ENCODE results near the gene EGLN1. TPM values are rescaled to one million over a fixed set of nuclear protein-coding genes. Genes with fewer than 3 reads are reported as not detected.

EGLN1 gene
- total and polyA plus RNA-seq, 7 experiments from 2014 or later, result 13.6 to 38.9 (median 21.9) TPM

- CTCF ChIA-PET, result interaction anchor here (1.3 kb wide), 2 partner anchors 41 to 286 kb away, joined by 4 to 5 read pairs; no protein-coding TSS in a partner anchor
- Mint-ChIP-seq H3K4me1 (peaks cover 0 to 4% (median 0%) of the 10 kb centered on the region in 7 donors), H3K36me3 (peaks cover 0 to 4% (median 0%) of the 10 kb centered on the region in 5 donors), H3K9me3 (no peaks in the 10 kb centered on the region), H3K27ac (no peak overlapping the region), H3K27me3 (no peaks in the 10 kb centered on the region), H3K4me3 (no peak overlapping the region)
- H3K9me3 ChIP-seq (ENCODE audit: control insufficient read depth in 2 of 3, low read length in 3 of 3), result no peaks in the 10 kb centered on the region
- intact Hi-C loops (cut with micrococcal nuclease), result no loop called here
- H3K27me3 ChIP-seq (ENCODE audit: control insufficient read depth in 2 of 2, insufficient read depth in 2 of 2, low read length in 2 of 2), result no peaks in the 10 kb centered on the region
- H3K36me3 ChIP-seq (ENCODE audit: control insufficient read depth in 2 of 3, insufficient read depth in 3 of 3, low read length in 3 of 3), result no peaks in the 10 kb centered on the region
- no peak for DNase-seq
- H3K4me3 ChIP-seq (ENCODE audit: low read length), result no peak overlapping the region
- H3K27ac ChIP-seq (ENCODE audit: low read depth, low read length), result no peak overlapping the region
- POLR2A ChIA-PET, result no interaction called here
- no peaks in the 10 kb centered on the region for H3K4me1 ChIP-seq (ENCODE audit: control insufficient read depth in 2 of 2, insufficient read depth in 2 of 2, low read length in 2 of 2)
- ATAC-seq, result no peak
These were observed 104.6 kb downstream of the EGLN1 start for GRCh38 chr1:231317306-231318014.

GRCh38 chr1:231315887-231316286, 106.2 kb downstream of the EGLN1 start:
- intact Hi-C loops (cut with micrococcal nuclease), result loop anchor here (1.0 kb wide), 2 partner anchors 274 to 288 kb away; no protein-coding TSS in a partner anchor
- Histone ChIP-seq H3K27ac (ENCODE audit: low read depth, low read length) (no peak overlapping the region), H3K4me1 (ENCODE audit: control insufficient read depth in 2 of 2, insufficient read depth in 2 of 2, low read length in 2 of 2) (no peaks in the 10 kb centered on the region), H3K27me3 (ENCODE audit: control insufficient read depth in 2 of 2, insufficient read depth in 2 of 2, low read length in 2 of 2) (no peaks in the 10 kb centered on the region), H3K4me3 (ENCODE audit: low read length) (no peak overlapping the region), H3K36me3 (ENCODE audit: control insufficient read depth in 2 of 3, insufficient read depth in 3 of 3, low read length in 3 of 3) (no peaks in the 10 kb centered on the region), H3K9me3 (ENCODE audit: control insufficient read depth in 2 of 3, low read length in 3 of 3) (no peaks in the 10 kb centered on the region)
- peaks cover 0 to 4% (median 0%) of the 10 kb centered on the region in 7 donors for H3K4me1 Mint-ChIP-seq
- ChIA-PET POLR2A (no interaction called here), CTCF (interaction anchor here (0.7 to 0.8 kb wide), 2 partner anchors 35 to 1216 kb away, joined by 3 read pairs; no protein-coding TSS in a partner anchor)
- DNase-seq, result peak in 5 of 9 donors; percentile 11 to 43 (median 19)
- H3K9me3 Mint-ChIP-seq, result no peaks in the 10 kb centered on the region
- H3K4me3 Mint-ChIP-seq, result no peak overlapping the region
- peaks cover 0 to 4% (median 0%) of the 10 kb centered on the region in 5 donors for H3K27me3 Mint-ChIP-seq
- ATAC-seq, result peak; percentile 68
- peak overlapping the region in 1 of 9 donors; percentile 76 for H3K27ac Mint-ChIP-seq
- peaks cover 0 to 2% (median 0%) of the 10 kb centered on the region in 5 donors for H3K36me3 Mint-ChIP-seq

Other genes starting within 250 kb of the EGLN1 start
- gene GNPAT, start 181.1 kb downstream of the EGLN1 start, total RNA-seq, result 10 to 100 TPM; 17.3 to 41.0 (median 35.5) TPM
- 10 to 100 TPM; 30.1 to 34.4 TPM for gene GNPAT, start 181.1 kb downstream of the EGLN1 start, polyA plus RNA-seq
- gene EXOC8, start 84.4 kb downstream of the EGLN1 start, total RNA-seq, result 10 to 100 TPM; 21.9 to 33.8 (median 28.0) TPM
- 1 to 10 TPM; 2.7 to 2.9 TPM for gene EXOC8, start 84.4 kb downstream of the EGLN1 start, polyA plus RNA-seq
- 10 to 100 TPM; 13.5 to 25.7 (median 17.0) TPM for gene SPRTN, start 84.0 kb downstream of the EGLN1 start, total RNA-seq
- gene SPRTN, start 84.0 kb downstream of the EGLN1 start, polyA plus RNA-seq, result 10 to 100 TPM; 12.5 to 18.6 TPM
- 10 to 100 TPM; 33.7 to 49.7 (median 34.3) TPM for gene TSNAX, start 106.4 kb upstream of the EGLN1 start, total RNA-seq
- gene TSNAX, start 106.4 kb upstream of the EGLN1 start, polyA plus RNA-seq, result 10 to 100 TPM; 93.1 to 97.1 TPM
- 10 to 100 TPM; 17.1 to 33.8 (median 23.5) TPM for gene DISC1, start 204.5 kb upstream of the EGLN1 start, total RNA-seq
- gene DISC1, start 204.5 kb upstream of the EGLN1 start, polyA plus RNA-seq, result 1 to 10 TPM; 7.8 to 9.0 TPM